MCF 10A (cell line): ENCODE results near the gene TMA7. TPM values are rescaled to one million over a fixed set of nuclear protein-coding genes. Genes with fewer than 3 reads are reported as not detected.

ENCODE experiments used
- BruUV-seq: library from RNA; stranded (reverse); fragments of 400-500 nt; replicated peaks from 2 replicates; lab custom pipeline; 2021; lab: Mats Ljungman, UMichigan
- CTCF ChIA-PET: fragments of 300-600 bp; sonication (Branson Sonifier 250); formaldehyde crosslinking; extraction: SDS; loops from one replicate; lab custom pipeline; 2021; ENCODE audit warnings: antibody characterized with exemption, inconsistent platforms; lab: Yijun Ruan, JAX
- POLR2A ChIA-PET: fragments of 300-600, 350-650 bp; sonication (Branson Sonifier 250); formaldehyde crosslinking; extraction: SDS; loops from one replicate; lab custom pipeline; 2020; ENCODE audit warnings: antibody characterized with exemption, inconsistent platforms; lab: Yijun Ruan, JAX
- DNase-seq: peaks from one replicate; pipeline ENCODE4 v3.0.0-alpha.2; 2018; ENCODE audit not compliant: unreplicated experiment
- H3K27ac Mint-ChIP-seq: one replicate; pipeline ENCODE4 v1.8.0; 2022; ENCODE audit warnings: mild to moderate bottlenecking, low read depth, mixed read lengths; ENCODE audit not compliant: unreplicated experiment
- H3K27me3 Mint-ChIP-seq: one replicate; pipeline ENCODE4 v1.8.0; 2022; ENCODE audit warnings: mixed read lengths; ENCODE audit not compliant: insufficient read depth, unreplicated experiment
- H3K36me3 Mint-ChIP-seq: one replicate; pipeline ENCODE4 v1.8.0; 2022; ENCODE audit warnings: mild to moderate bottlenecking, moderate library complexity, mixed read lengths; ENCODE audit not compliant: insufficient read depth, unreplicated experiment
- H3K4me1 Mint-ChIP-seq: one replicate; pipeline ENCODE4 v1.8.0; 2022; ENCODE audit warnings: mixed read lengths; ENCODE audit not compliant: insufficient read depth, unreplicated experiment
- H3K4me3 Mint-ChIP-seq: one replicate; pipeline ENCODE4 v1.8.0; 2022; ENCODE audit warnings: mild to moderate bottlenecking, moderate library complexity, mixed read lengths; ENCODE audit not compliant: unreplicated experiment
- H3K9me3 Mint-ChIP-seq: one replicate; pipeline ENCODE4 v1.8.0; 2022; ENCODE audit warnings: mixed read lengths; ENCODE audit not compliant: unreplicated experiment
- intact Hi-C: fragments of 100-400 bp; cut with micrococcal nuclease; formaldehyde crosslinking; loops from 2 replicates; pipeline ENCODE4 v1.14.1; 2022
- total RNA-seq: library from RNA; stranded (reverse); gene quantifications from 2 replicates; pipeline ENCODE4 v1.2.3, GENCODE V29; 2022
- TF ChIP-seq, protein P1 (sequence below): fragments of 200-600 bp; IDR thresholded peaks from one replicate; pipeline ENCODE4 v1.8.0; 2022; ENCODE audit warnings: antibody characterized with exemption, mild to moderate bottlenecking; ENCODE audit not compliant: unreplicated experiment

TMA7 gene
- total RNA-seq, 1 experiment from 2014 or later: 356 TPM

DNA sequence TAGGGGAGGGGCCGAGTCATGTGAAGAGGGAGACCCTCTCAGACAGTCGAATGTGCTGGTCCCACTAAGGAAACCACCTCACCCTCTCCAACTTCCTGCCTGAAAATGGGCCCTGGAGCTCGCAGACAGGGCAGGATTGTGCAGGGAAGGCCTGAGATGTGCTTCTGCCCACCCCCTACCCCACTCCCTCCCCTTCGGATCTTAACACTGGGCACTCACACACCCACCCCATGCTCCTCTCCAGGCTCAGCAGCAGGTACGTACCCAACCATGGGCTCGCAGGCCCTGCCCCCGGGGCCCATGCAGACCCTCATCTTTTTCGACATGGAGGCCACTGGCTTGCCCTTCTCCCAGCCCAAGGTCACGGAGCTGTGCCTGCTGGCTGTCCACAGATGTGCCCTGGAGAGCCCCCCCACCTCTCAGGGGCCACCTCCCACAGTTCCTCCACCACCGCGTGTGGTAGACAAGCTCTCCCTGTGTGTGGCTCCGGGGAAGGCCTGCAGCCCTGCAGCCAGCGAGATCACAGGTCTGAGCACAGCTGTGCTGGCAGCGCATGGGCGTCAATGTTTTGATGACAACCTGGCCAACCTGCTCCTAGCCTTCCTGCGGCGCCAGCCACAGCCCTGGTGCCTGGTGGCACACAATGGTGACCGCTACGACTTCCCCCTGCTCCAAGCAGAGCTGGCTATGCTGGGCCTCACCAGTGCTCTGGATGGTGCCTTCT is 26.5 kb downstream of the TMA7 start:
- H3K27me3 Mint-ChIP-seq: no peaks in the 10 kb centered on the region
- no peaks in the 10 kb centered on the region for H3K9me3 Mint-ChIP-seq
- intact Hi-C loops: loop anchor here (5.0 kb wide), 1 partner anchor 196 kb away; the partner anchor contains the start of gene CELSR3
- CTCF ChIA-PET: interaction anchor here (0.9 to 1.7 kb wide), 6 partner anchors 9 to 198 kb away, joined by 3 to 8 read pairs (median 3); no protein-coding TSS in a partner anchor
- H3K36me3 Mint-ChIP-seq: peaks cover 47% of the 10 kb centered on the region
- peaks cover 25% of the 10 kb centered on the region for H3K4me1 Mint-ChIP-seq
- POLR2A ChIA-PET: interaction anchor here (0.6 to 2.0 kb wide), 12 partner anchors 9 to 1774 kb away, joined by 3 to 12 read pairs (median 4); partner anchors contain the start of genes ATRIP, CCDC51 and SHISA5
- DNase-seq: no peak
- no TSS peak for BruUV-seq
- peak overlapping the region; percentile 99 for H3K27ac Mint-ChIP-seq
- H3K4me3 Mint-ChIP-seq: peak overlapping the region; percentile 67
- TF ChIP-seq, protein P1, sequence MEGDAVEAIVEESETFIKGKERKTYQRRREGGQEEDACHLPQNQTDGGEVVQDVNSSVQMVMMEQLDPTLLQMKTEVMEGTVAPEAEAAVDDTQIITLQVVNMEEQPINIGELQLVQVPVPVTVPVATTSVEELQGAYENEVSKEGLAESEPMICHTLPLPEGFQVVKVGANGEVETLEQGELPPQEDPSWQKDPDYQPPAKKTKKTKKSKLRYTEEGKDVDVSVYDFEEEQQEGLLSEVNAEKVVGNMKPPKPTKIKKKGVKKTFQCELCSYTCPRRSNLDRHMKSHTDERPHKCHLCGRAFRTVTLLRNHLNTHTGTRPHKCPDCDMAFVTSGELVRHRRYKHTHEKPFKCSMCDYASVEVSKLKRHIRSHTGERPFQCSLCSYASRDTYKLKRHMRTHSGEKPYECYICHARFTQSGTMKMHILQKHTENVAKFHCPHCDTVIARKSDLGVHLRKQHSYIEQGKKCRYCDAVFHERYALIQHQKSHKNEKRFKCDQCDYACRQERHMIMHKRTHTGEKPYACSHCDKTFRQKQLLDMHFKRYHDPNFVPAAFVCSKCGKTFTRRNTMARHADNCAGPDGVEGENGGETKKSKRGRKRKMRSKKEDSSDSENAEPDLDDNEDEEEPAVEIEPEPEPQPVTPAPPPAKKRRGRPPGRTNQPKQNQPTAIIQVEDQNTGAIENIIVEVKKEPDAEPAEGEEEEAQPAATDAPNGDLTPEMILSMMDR: no peak

DNA sequence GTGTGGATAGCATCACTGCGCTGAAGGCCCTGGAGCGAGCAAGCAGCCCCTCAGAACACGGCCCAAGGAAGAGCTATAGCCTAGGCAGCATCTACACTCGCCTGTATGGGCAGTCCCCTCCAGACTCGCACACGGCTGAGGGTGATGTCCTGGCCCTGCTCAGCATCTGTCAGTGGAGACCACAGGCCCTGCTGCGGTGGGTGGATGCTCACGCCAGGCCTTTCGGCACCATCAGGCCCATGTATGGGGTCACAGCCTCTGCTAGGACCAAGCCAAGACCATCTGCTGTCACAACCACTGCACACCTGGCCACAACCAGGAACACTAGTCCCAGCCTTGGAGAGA is 27.0 kb downstream of the TMA7 start:
- intact Hi-C loops: loop anchor here (5.0 kb wide), 1 partner anchor 195 kb away; the partner anchor contains the start of gene CELSR3
- no TSS peak for BruUV-seq
- no peaks in the 10 kb centered on the region for H3K27me3 Mint-ChIP-seq
- ChIA-PET POLR2A (interaction anchor here (0.6 to 2.0 kb wide), 3 partner anchors 10 to 1774 kb away, joined by 4 to 12 read pairs (median 4); partner anchors contain the start of gene ATRIP), CTCF (interaction anchor here (0.9 to 1.7 kb wide), 4 partner anchors 31 to 199 kb away, joined by 3 to 8 read pairs (median 4); no protein-coding TSS in a partner anchor)
- TF ChIP-seq, protein P1: no peak
- peak overlapping the region; percentile 67 for H3K4me3 Mint-ChIP-seq
- peaks cover 25% of the 10 kb centered on the region for H3K4me1 Mint-ChIP-seq
- peaks cover 47% of the 10 kb centered on the region for H3K36me3 Mint-ChIP-seq
- H3K27ac Mint-ChIP-seq: peak overlapping the region; percentile 99
- no peaks in the 10 kb centered on the region for H3K9me3 Mint-ChIP-seq
- DNase-seq: no peak

DNA sequence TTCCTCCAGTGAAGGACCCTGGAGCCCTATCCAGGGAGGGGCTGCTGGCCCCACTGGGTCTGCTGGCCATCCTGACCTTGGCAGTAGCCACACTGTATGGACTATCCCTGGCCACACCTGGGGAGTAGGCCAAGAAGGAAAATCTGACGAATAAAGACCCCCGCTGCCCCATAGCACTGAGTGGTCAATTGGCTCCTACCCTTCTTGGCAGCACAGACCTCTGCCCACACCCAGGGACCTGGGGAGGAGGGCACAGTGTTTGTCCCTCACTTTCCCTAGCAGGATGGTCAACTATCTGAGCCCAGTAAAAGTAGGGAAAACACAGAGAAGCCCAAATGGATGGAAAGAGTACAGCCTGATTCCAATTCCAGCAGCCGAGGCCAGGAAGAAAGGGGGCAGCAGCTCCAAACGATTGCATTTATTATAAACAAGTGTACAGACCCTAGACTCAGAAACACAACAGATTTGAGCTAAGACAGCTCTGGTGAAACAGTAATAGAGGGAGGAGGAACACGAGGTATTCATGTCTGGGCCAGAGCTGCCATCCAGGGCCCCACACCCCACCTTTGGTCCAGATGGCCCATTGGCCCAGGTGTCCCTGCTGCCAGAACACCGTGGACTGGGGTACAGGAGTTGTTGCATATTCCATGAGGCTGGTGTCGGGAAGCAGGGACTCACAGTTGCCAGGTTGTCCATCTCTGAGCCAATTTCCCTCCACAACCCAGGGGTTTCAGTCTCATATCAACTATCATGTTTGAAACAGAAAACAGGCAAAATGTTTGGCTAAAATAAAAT is 27.6 kb downstream of the TMA7 start:
- peaks cover 50% of the 10 kb centered on the region for H3K36me3 Mint-ChIP-seq
- no peaks in the 10 kb centered on the region for H3K9me3 Mint-ChIP-seq
- TF ChIP-seq, protein P1: no peak
- peak overlapping the region; percentile 22 for H3K27ac Mint-ChIP-seq
- CTCF ChIA-PET: interaction anchor here (0.6 to 1.7 kb wide), 4 partner anchors 32 to 199 kb away, joined by 3 to 8 read pairs (median 5); no protein-coding TSS in a partner anchor
- DNase-seq: no peak
- peaks cover 25% of the 10 kb centered on the region for H3K4me1 Mint-ChIP-seq
- H3K27me3 Mint-ChIP-seq: no peaks in the 10 kb centered on the region
- no TSS peak for BruUV-seq
- POLR2A ChIA-PET: interaction anchor here (0.9 to 1.3 kb wide), 2 partner anchors 10 to 132 kb away, joined by 4 read pairs; no protein-coding TSS in a partner anchor
- no peak overlapping the region for H3K4me3 Mint-ChIP-seq
- intact Hi-C loops: loop anchor here (5.0 kb wide), 1 partner anchor 195 kb away; the partner anchor contains the start of gene CELSR3
